ENCODE measurements around the gene PC. TPM values are rescaled to one million over a fixed set of nuclear protein-coding genes. Genes with fewer than 3 reads are reported as not detected.

The PC gene
- total RNA-seq, 4 donors from 2014 or later = 91.0 to 240 (median 134) TPM

GRCh38 chr11:66877588-66878385 is 80.4 kb downstream of the PC start:
- no peak for DNase-seq (ENCODE audit: low spot score)
- no peak for ATAC-seq (ENCODE audit: low FRiP score)
- TF ChIP-seq, protein P1, sequence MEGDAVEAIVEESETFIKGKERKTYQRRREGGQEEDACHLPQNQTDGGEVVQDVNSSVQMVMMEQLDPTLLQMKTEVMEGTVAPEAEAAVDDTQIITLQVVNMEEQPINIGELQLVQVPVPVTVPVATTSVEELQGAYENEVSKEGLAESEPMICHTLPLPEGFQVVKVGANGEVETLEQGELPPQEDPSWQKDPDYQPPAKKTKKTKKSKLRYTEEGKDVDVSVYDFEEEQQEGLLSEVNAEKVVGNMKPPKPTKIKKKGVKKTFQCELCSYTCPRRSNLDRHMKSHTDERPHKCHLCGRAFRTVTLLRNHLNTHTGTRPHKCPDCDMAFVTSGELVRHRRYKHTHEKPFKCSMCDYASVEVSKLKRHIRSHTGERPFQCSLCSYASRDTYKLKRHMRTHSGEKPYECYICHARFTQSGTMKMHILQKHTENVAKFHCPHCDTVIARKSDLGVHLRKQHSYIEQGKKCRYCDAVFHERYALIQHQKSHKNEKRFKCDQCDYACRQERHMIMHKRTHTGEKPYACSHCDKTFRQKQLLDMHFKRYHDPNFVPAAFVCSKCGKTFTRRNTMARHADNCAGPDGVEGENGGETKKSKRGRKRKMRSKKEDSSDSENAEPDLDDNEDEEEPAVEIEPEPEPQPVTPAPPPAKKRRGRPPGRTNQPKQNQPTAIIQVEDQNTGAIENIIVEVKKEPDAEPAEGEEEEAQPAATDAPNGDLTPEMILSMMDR (IDR thresholded peaks at IDR 0.05) = no peak

GRCh38 chr11:66875378-66875777 is 82.8 kb downstream of the PC start:
- TF ChIP-seq, protein P1 (IDR thresholded peaks at IDR 0.05) = no peak
- DNase-seq (ENCODE audit: low spot score) = no peak
- ATAC-seq (ENCODE audit: low FRiP score) = no peak

- TF ChIP-seq, protein P1 (IDR thresholded peaks at IDR 0.05) = no peak
- ATAC-seq (ENCODE audit: low FRiP score) (no peak), DNase-seq (ENCODE audit: low spot score) (no peak)
Measured at GRCh38 chr11:66874232-66874631, 84.0 kb downstream of the PC start.

DNA sequence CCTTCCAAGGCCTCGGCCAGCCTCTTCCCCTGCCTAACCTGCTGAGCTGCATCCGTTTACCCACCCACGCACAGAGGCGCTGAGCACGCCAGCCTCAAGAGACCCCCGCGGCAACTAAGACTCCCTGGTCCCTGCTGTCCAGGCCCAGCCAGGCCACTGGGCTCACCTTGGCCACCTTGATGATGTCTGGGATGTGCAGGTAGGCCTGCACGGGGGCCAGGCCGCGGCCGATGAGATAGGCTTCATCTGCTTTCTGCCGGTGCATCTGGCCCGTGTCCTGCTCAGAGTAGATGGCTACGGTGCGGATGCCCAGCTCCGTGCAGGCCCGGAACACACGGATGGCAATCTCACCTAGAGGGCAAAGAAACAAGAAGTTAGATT is 86.7 kb downstream of the PC start:
- ATAC-seq (ENCODE audit: low FRiP score) (no peak), DNase-seq (ENCODE audit: low spot score) (no peak)
- TF ChIP-seq, protein P1 (IDR thresholded peaks at IDR 0.05) = no peak

DNA sequence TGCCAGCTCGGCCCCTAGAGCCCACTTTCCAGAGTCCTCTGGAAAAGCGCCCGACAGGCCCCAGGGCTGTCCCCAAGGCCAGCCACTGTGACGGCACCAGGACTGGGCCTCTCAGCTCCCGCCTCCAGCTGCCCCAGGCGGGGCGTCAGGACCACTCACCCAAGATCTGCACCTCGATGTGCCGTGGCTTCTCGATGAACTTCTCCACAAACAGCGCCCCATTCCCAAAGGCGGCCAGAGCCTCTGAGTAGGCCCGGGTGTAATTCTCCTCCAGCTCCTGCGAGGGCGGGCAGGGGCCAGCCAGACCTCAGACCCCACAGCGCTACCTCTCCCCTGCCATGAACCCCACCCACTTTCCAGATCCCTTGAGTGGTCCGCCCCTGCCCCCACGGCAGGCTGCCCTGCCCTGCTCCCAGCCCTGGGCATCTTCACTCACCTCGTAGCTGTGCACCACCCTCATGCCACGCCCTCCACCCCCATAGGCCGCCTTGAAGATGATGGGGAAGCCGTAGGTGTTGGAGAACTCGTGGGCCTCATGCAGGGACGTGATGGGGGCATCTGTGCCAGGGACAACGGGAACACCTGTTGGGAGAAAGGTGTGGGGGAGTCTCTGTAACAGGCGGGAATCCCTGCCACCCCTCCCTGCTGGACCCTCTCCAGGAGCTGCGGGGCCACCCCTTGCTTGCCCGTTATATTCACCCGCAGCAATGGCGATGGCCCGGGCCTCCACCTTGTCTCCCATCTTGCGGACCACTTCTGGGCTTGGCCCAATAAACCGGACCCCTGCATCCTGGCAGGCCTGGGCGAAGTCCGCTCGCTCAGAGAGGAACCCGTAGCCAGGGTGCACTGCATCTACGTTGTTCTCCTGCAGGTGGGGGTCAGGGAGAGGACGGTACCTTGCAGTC is 87.3 kb downstream of the PC start:
- TF ChIP-seq, protein P1 (IDR thresholded peaks at IDR 0.05) = no peak
- ATAC-seq (ENCODE audit: low FRiP score) (no peak), DNase-seq (ENCODE audit: low spot score) (no peak)

- TF ChIP-seq, protein P1 (IDR thresholded peaks at IDR 0.05) = no peak
- DNase-seq (ENCODE audit: low spot score) = no peak
- no peak for ATAC-seq (ENCODE audit: low FRiP score)
Measured at GRCh38 chr11:66870131-66870530, 88.1 kb downstream of the PC start.
